ENCODE results near the gene EEFSEC.

Gene EEFSEC

GRCh38 chr3:128306481-128306880, 153.2 kb downstream of the EEFSEC start:
- H3K4me1 ChIP-seq (ENCODE audit: low read length), result no peaks in the 10 kb centered on the region
- no peak overlapping the region for H3K27ac ChIP-seq (ENCODE audit: low read length)
- no peak overlapping the region for H3K9ac ChIP-seq (ENCODE audit: low read length)
- DNase-seq, result no peak
- no peaks in the 10 kb centered on the region; the same call in 1 of the 2 replicates for H3K36me3 ChIP-seq (replicated peaks; ENCODE audit: insufficient read depth, low read length)
- H3K4me2 ChIP-seq (ENCODE audit: low read depth, low read length), result no peak overlapping the region
- H3K79me2 ChIP-seq (ENCODE audit: low read length), result no peaks in the 10 kb centered on the region
- no peaks in the 10 kb centered on the region for H3K9me2 ChIP-seq (replicated peaks; ENCODE audit: insufficient read depth, low read length)
- no peaks in the 10 kb centered on the region for H4K20me1 ChIP-seq (ENCODE audit: insufficient read depth, low read length)
- H3K9me3 ChIP-seq (replicated peaks; ENCODE audit: insufficient read depth, low read length), result no peaks in the 10 kb centered on the region
- H3K27me3 ChIP-seq (replicated peaks; ENCODE audit: insufficient read depth, low read length), result no peaks in the 10 kb centered on the region
- no peaks in the 10 kb centered on the region for H3F3A ChIP-seq (ENCODE audit: insufficient read depth, low read length)
- H2AFZ ChIP-seq (ENCODE audit: low read length), result no peak overlapping the region
- no peak overlapping the region for H3K4me3 ChIP-seq (ENCODE audit: low read length)
- no peak for TF ChIP-seq EZH2phosphoT487 (IDR thresholded peaks at IDR 0.05; ENCODE audit: low read length)
- no peak for TF ChIP-seq EZH2 (optimal IDR thresholded peaks at IDR 0.05; ENCODE audit: low read depth, low read length)
- TF ChIP-seq, protein P1, sequence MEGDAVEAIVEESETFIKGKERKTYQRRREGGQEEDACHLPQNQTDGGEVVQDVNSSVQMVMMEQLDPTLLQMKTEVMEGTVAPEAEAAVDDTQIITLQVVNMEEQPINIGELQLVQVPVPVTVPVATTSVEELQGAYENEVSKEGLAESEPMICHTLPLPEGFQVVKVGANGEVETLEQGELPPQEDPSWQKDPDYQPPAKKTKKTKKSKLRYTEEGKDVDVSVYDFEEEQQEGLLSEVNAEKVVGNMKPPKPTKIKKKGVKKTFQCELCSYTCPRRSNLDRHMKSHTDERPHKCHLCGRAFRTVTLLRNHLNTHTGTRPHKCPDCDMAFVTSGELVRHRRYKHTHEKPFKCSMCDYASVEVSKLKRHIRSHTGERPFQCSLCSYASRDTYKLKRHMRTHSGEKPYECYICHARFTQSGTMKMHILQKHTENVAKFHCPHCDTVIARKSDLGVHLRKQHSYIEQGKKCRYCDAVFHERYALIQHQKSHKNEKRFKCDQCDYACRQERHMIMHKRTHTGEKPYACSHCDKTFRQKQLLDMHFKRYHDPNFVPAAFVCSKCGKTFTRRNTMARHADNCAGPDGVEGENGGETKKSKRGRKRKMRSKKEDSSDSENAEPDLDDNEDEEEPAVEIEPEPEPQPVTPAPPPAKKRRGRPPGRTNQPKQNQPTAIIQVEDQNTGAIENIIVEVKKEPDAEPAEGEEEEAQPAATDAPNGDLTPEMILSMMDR (IDR thresholded peaks at IDR 0.05; ENCODE audit: low read length), result no peak

DNA sequence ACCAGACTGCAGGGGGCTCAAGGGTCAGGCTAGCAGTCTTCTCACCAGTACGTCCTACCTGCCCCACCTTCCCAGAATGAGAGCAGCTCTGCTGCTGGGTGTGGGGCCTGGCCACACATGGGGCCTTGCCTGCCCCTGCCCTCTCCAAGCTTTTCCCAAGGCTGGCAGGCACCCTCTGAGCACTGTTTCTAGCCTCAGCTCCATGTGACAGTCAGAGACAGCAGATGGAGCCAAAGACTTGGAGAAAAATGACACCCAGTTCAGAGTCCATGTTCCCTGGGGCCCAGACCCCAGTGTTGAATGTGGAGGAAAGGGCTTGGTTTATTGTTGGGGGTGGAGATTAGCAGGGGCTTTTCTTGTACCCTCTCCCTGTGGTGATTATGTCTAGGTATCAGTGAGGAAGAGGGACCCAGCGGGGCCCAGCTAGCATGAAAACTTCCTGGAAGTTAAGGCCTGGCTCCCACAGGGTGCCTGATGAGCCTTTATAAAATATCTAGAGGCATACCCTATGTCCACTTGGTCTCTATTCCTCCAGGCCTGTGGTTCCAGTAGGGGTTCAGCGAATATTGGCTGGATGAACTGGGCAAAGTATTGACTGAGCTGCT, 153.8 kb downstream of the EEFSEC start:
- H3K4me3 ChIP-seq (ENCODE audit: low read length), result no peak overlapping the region
- no peaks in the 10 kb centered on the region for H3K79me2 ChIP-seq (ENCODE audit: low read length)
- H4K20me1 ChIP-seq (ENCODE audit: insufficient read depth, low read length), result no peaks in the 10 kb centered on the region
- H3K27me3 ChIP-seq (replicated peaks; ENCODE audit: insufficient read depth, low read length), result no peaks in the 10 kb centered on the region
- no peak for DNase-seq
- H3K9ac ChIP-seq (ENCODE audit: low read length), result no peak overlapping the region
- H3K27ac ChIP-seq (ENCODE audit: low read length), result no peak overlapping the region
- H2AFZ ChIP-seq (ENCODE audit: low read length), result no peak overlapping the region
- H3F3A ChIP-seq (ENCODE audit: insufficient read depth, low read length), result no peaks in the 10 kb centered on the region
- no peaks in the 10 kb centered on the region; the same call in 1 of the 2 replicates for H3K36me3 ChIP-seq (replicated peaks; ENCODE audit: insufficient read depth, low read length)
- H3K9me2 ChIP-seq (replicated peaks; ENCODE audit: insufficient read depth, low read length), result no peaks in the 10 kb centered on the region
- TF ChIP-seq, protein P1 (IDR thresholded peaks at IDR 0.05; ENCODE audit: low read length), result no peak
- no peak for TF ChIP-seq EZH2 (optimal IDR thresholded peaks at IDR 0.05; ENCODE audit: low read depth, low read length)
- TF ChIP-seq EZH2phosphoT487 (IDR thresholded peaks at IDR 0.05; ENCODE audit: low read length), result no peak
- H3K4me2 ChIP-seq (ENCODE audit: low read depth, low read length), result no peak overlapping the region
- H3K4me1 ChIP-seq (ENCODE audit: low read length), result no peaks in the 10 kb centered on the region
- no peaks in the 10 kb centered on the region for H3K9me3 ChIP-seq (replicated peaks; ENCODE audit: insufficient read depth, low read length)

GRCh38 chr3:128307781-128308469, 154.6 kb downstream of the EEFSEC start:
- H3K79me2 ChIP-seq (ENCODE audit: low read length), result no peaks in the 10 kb centered on the region
- no peaks in the 10 kb centered on the region for H4K20me1 ChIP-seq (ENCODE audit: insufficient read depth, low read length)
- no peaks in the 10 kb centered on the region for H3K9me3 ChIP-seq (replicated peaks; ENCODE audit: insufficient read depth, low read length)
- no peak for TF ChIP-seq EZH2phosphoT487 (IDR thresholded peaks at IDR 0.05; ENCODE audit: low read length)
- TF ChIP-seq, protein P1 (IDR thresholded peaks at IDR 0.05; ENCODE audit: low read length), result no peak
- no peak for TF ChIP-seq EZH2 (optimal IDR thresholded peaks at IDR 0.05; ENCODE audit: low read depth, low read length)
- no peaks in the 10 kb centered on the region for H3F3A ChIP-seq (ENCODE audit: insufficient read depth, low read length)
- no peaks in the 10 kb centered on the region for H3K9me2 ChIP-seq (replicated peaks; ENCODE audit: insufficient read depth, low read length)
- no peak overlapping the region for H3K4me3 ChIP-seq (ENCODE audit: low read length)
- no peaks in the 10 kb centered on the region for H3K4me1 ChIP-seq (ENCODE audit: low read length)
- DNase-seq, result no peak
- no peak overlapping the region for H3K27ac ChIP-seq (ENCODE audit: low read length)
- H3K4me2 ChIP-seq (ENCODE audit: low read depth, low read length), result no peak overlapping the region
- H2AFZ ChIP-seq (ENCODE audit: low read length), result no peak overlapping the region
- H3K36me3 ChIP-seq (replicated peaks; ENCODE audit: insufficient read depth, low read length), result no peaks in the 10 kb centered on the region; the same call in 1 of the 2 replicates
- no peaks in the 10 kb centered on the region for H3K27me3 ChIP-seq (replicated peaks; ENCODE audit: insufficient read depth, low read length)
- no peak overlapping the region for H3K9ac ChIP-seq (ENCODE audit: low read length)

All from MM.1S (cell line).